Kidney (tissue), 14 donors: ENCODE results near the gene ZNF664. TPM values are rescaled to one million over a fixed set of nuclear protein-coding genes. Genes with fewer than 3 reads are reported as not detected.

Experiments
- DNase-seq, 5 donors: peaks; one replicate each; pipeline ENCODE4 v3.0.0-alpha.2; 2013 to 2020
- FAIRE-seq: peaks from 2 replicates; lab custom pipeline; 2012; peaks lifted over from hg19 to GRCh38; lab: Jason Lieb, UNC
- H3K27ac ChIP-seq, 2 donors: one replicate each; pipeline ENCODE4 v1.7.0; 2013; ENCODE audit warnings: low read depth in 2 of 2, low read length in 2 of 2, inconsistent platforms in 1 of 2
- H3K27me3 ChIP-seq: one replicate; pipeline ENCODE4 v1.7.1; 2013; ENCODE audit warnings: low read length, inconsistent platforms; ENCODE audit not compliant: control insufficient read depth, insufficient read depth
- H3K36me3 ChIP-seq, 3 donors: one replicate each; pipeline versions ENCODE4 v1.7.0 to v1.7.1; 2013; ENCODE audit warnings: low read length in 3 of 3, control low read depth in 1 of 3, inconsistent platforms in 1 of 3; ENCODE audit not compliant: insufficient read depth in 3 of 3, control insufficient read depth in 2 of 3
- H3K4me1 ChIP-seq, 3 donors: one replicate each; pipeline versions ENCODE4 v1.7.0 to v1.7.1; 2013; ENCODE audit warnings: low read length in 3 of 3, inconsistent platforms in 1 of 3, low read depth in 1 of 3; ENCODE audit not compliant: control insufficient read depth in 2 of 3, insufficient read depth in 2 of 3
- H3K4me3 ChIP-seq, 3 donors: one replicate each; pipeline versions ENCODE4 v1.7.0 to v1.8.1; 2013; ENCODE audit warnings: low read length in 3 of 3, control low read depth in 1 of 3, inconsistent platforms in 1 of 3
- H3K9ac ChIP-seq, 3 donors: one replicate each; pipeline versions ENCODE4 v1.7.0 to v1.7.1; 2013; ENCODE audit warnings: low read length in 3 of 3, control low read depth in 1 of 3, inconsistent platforms in 1 of 3
- H3K9me3 ChIP-seq, 3 donors: one replicate each; pipeline versions ENCODE4 v1.7.0 to v1.7.1; 2013; ENCODE audit warnings: low read length in 3 of 3, control low read depth in 1 of 3, inconsistent platforms in 1 of 3; ENCODE audit not compliant: control insufficient read depth in 2 of 3, insufficient read depth in 1 of 3
- intact Hi-C: fragments of 100-400 bp; cut with DNase I; formaldehyde crosslinking; loops from one replicate; pipeline ENCODE4 v1.11.1; 2022
- polyA plus RNA-seq: library from polyadenylated mRNA; stranded (reverse); fragments of 350-450 nt; fragmentation: Illumina TruSeq; extraction: RNeasy Lipid Tissue Mini Kit (QIAGEN cat#74804); gene quantifications from one replicate; pipeline ENCODE4 v1.2.3, GENCODE V29; 2014; ENCODE audit warnings: low read depth, low replicate concordance; ENCODE audit not compliant: insufficient read depth
- total RNA-seq: library from RNA; stranded (reverse); fragmentation: NEBNext Ultra II Directional; extraction: Animal tissue kit (Norgen Biotek cat#: 25700); gene quantifications from one replicate; pipeline ENCODE4 v1.2.1, GENCODE V29; 2021
- TF ChIP-seq, protein P1 (sequence below): IDR thresholded peaks from 3 replicates; pipeline ENCODE4 v1.5.1; 2012; ENCODE audit warnings: mild to moderate bottlenecking, moderate library complexity, borderline replicate concordance; ENCODE audit not compliant: insufficient read depth; ENCODE audit errors: extremely low read depth
- donor health status: control.
- donor health status: control.
- donor health status: control.
- donor health status: control.
- donor health status: control.
- donor health status: DM: yes; HTN: yes; CAD: no.
- donor health status: Normal renal cell carcinoma (clear cell type).

ZNF664 gene
- total and polyA plus RNA-seq, 2 donors from 2014 or later = 44.9 to 104 TPM

DNA sequence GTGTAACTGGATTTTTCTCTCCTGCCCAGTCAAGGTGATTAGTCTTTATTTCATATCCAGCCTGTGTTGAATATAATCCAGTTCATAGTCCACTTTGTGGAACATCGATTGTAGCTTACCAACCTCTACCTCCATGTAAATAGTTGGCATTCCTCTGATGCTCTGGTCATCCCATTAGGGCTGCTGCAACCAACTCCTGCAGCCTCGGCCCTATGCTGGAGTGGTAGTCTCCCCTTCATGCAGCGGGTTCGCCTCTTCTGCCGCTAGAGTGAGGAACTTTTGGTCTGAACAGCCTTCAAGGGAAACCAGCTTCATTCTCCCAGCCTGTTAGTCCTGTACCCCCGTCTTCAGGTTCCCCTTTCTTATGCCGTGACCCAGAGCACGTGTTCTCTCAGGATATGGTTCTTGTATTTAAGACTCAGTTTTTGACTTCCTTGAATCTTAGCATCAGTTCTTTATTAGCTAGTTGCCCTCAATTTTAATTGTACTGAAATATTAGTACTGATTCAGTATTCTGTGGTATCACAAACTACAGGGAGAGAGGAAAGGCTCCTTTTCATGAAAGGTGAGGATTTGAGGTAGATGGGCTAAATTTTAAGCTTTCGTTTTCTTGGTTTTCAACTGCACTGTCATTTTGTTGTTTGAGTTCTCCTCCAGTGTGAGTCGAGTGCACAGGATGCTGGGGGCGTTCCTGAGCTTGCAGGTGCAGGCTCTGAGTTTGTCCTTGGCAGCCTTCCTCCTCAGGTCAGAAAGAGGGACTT lies 33.2 kb downstream of the ZNF664 start:
- TF ChIP-seq, protein P1, sequence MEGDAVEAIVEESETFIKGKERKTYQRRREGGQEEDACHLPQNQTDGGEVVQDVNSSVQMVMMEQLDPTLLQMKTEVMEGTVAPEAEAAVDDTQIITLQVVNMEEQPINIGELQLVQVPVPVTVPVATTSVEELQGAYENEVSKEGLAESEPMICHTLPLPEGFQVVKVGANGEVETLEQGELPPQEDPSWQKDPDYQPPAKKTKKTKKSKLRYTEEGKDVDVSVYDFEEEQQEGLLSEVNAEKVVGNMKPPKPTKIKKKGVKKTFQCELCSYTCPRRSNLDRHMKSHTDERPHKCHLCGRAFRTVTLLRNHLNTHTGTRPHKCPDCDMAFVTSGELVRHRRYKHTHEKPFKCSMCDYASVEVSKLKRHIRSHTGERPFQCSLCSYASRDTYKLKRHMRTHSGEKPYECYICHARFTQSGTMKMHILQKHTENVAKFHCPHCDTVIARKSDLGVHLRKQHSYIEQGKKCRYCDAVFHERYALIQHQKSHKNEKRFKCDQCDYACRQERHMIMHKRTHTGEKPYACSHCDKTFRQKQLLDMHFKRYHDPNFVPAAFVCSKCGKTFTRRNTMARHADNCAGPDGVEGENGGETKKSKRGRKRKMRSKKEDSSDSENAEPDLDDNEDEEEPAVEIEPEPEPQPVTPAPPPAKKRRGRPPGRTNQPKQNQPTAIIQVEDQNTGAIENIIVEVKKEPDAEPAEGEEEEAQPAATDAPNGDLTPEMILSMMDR = no peak
- Histone ChIP-seq H3K27me3 (no peaks in the 10 kb centered on the region), H3K9ac (no peak overlapping the region), H3K27ac (no peak overlapping the region), H3K9me3 (no peaks in the 10 kb centered on the region), H3K4me3 (no peak overlapping the region), H3K4me1 (peaks cover 0 to 8% (median 7%) of the 10 kb centered on the region in 3 donors), H3K36me3 (peaks cover 5 to 22% (median 7%) of the 10 kb centered on the region in 3 donors)
- FAIRE-seq (no peak), DNase-seq (no peak)
- intact Hi-C loops = no loop called here

DNA sequence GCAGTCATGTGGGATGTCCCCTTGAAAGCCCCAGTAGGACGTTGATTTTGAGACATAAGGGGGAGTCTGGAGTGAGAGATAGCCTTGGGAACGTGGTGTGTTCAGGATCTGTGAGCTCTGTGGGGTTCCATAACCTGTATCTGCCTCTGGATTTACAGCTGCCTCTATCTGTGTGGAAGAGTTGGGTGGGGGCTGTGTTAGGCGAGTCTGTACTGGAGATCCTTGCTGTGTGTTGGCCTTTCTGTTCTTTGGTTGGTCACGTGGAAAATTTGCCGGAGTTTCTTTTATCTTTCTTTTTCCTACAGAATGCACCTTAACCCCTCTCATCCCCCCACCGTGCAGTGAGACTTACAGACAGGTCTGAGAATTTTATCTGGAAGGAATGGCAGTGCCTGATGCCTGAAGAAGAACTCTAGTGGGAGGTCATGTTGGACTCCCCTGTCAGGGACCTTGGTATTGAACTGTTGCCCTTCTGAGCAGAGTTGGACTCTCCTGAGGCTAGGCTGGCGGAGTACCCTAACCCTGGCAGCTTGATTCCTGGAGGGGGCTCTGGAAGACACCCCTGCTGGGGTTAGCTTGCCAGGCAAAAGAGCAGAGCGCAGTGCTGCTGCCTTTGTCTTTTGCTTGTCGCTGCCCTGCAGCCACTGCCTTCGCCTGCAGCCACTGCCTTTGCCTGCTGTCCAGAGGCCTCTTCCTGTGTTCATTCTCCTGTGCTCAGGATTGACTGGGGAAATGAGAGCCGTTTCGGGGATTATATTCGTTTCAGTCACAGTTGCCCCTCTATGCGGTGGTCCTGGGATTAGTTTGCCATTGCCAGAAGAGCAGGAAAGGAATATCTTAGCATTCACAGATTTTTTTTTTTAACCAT lies 34.1 kb downstream of the ZNF664 start:
- Histone ChIP-seq H3K4me1 (peaks cover 0 to 8% (median 7%) of the 10 kb centered on the region in 3 donors), H3K9me3 (no peaks in the 10 kb centered on the region), H3K9ac (no peak overlapping the region), H3K4me3 (no peak overlapping the region), H3K36me3 (peaks cover 6 to 22% (median 8%) of the 10 kb centered on the region in 3 donors), H3K27me3 (no peaks in the 10 kb centered on the region), H3K27ac (no peak overlapping the region)
- no peak for DNase-seq
- TF ChIP-seq, protein P1 = no peak
- no peak for FAIRE-seq
- intact Hi-C loops = no loop called here

DNA sequence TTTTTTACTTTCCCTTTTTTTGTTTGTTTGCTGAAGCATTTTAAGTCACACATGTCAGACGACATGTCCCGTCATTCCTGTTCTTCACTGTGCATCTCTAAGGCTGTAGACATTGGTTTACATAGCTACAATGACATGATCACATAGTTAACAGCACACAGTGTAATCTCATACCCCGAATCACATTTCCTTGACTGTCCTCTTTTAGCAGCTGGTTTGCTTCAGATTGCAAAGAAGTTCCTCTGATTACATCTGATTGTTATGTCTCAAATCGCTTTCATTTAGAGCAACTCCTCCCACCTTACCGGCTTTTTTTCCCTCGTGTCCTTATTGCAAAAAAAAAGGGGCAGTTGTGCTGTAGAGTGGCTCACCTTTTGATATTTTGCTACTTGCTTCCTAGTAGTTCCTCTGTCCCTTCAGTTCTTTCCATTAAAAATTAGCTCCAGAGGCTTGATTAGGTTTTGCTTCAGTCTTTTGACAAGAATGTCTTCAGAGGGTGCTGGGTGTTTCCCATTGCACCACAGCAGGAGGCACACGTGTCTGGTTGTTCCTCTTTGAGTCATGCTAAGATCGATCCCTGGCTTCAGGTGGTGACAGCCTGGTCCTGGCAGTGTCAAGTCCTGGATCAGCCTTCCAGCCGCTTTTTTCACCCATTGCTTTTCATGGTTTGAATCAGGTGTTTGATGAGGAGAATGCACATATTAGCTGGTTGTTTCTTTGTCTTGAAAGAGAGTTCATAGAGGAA lies 35.0 kb downstream of the ZNF664 start:
- H3K4me3 ChIP-seq = no peak overlapping the region
- no peak overlapping the region for H3K9ac ChIP-seq
- DNase-seq (peak in 1 of 5 donors; percentile 33), FAIRE-seq (no peak)
- peaks cover 13 to 29% (median 14%) of the 10 kb centered on the region in 3 donors for H3K36me3 ChIP-seq
- TF ChIP-seq, protein P1 = no peak
- intact Hi-C loops = no loop called here
- no peak overlapping the region for H3K27ac ChIP-seq
- H3K27me3 ChIP-seq = no peaks in the 10 kb centered on the region
- H3K9me3 ChIP-seq = no peaks in the 10 kb centered on the region
- peaks cover 0 to 8% (median 7%) of the 10 kb centered on the region in 3 donors for H3K4me1 ChIP-seq
